Esophagus muscularis mucosa (tissue), 4 donors: Measurements from ENCODE around the gene GCK. TPM values are rescaled to one million over a fixed set of nuclear protein-coding genes. Genes with fewer than 3 reads are reported as not detected.

Source experiments
- DNase-seq: peaks from one replicate; pipeline ENCODE4 v3.0.0-alpha.2; 2017; ENCODE audit errors: extremely low spot score
- H3K27ac ChIP-seq, 4 donors: fragments of 200-600 bp; sonication (generic); replicated peaks in 1 of 4; 1 replicate in 3 of 4; 2 replicates in 1 of 4; pipeline ENCODE4 v1.5.1; 2016 to 2019; ENCODE audit warnings: mild to moderate bottlenecking in 1 of 4
- H3K27me3 ChIP-seq, 4 donors: fragments of 200-600 bp; sonication (generic); one replicate each; pipeline versions ENCODE4 v1.5.1 to v1.6.0; 2016 to 2019
- H3K36me3 ChIP-seq, 4 donors: fragments of 200-600 bp; sonication (generic); one replicate each; pipeline ENCODE4 v1.5.1; 2016 to 2019
- H3K4me1 ChIP-seq, 4 donors: fragments of 200-600 bp; sonication (generic); one replicate each; pipeline ENCODE4 v1.5.1; 2016 to 2019
- H3K4me3 ChIP-seq, 4 donors: fragments of 200-600 bp; sonication (generic); 1 replicate in 2 of 4; 2 replicates in 2 of 4; pipeline ENCODE4 v1.5.1; 2016 to 2019; ENCODE audit warnings: mild to moderate bottlenecking in 4 of 4, moderate library complexity in 1 of 4
- H3K9me3 ChIP-seq, 4 donors: fragments of 200-600 bp; sonication (generic); 1 replicate in 3 of 4; 2 replicates in 1 of 4; pipeline ENCODE4 v1.5.1; 2016 to 2019
- CTCF ChIP-seq, 3 experiments: fragments of 200-600 bp in 2 of 3; fragments of 450-650 bp in 1 of 3; sonication (generic) in 2 of 3; IDR thresholded peaks; one replicate each; pipeline ENCODE4 v1.5.1; 2017 to 2019; ENCODE audit warnings: antibody characterized with exemption in 3 of 3, mild to moderate bottlenecking in 2 of 3, moderate library complexity in 1 of 3
- EP300 ChIP-seq: sonication (generic); formaldehyde crosslinking; IDR thresholded peaks from one replicate; pipeline ENCODE4 v1.6.1; 2017; ENCODE audit warnings: antibody characterized with exemption
- POLR2A ChIP-seq: fragments of 450-650 bp; IDR thresholded peaks from one replicate; pipeline ENCODE4 v1.6.1; 2017; ENCODE audit warnings: antibody characterized with exemption, moderate library complexity, mild to moderate bottlenecking, low read depth
- POLR2AphosphoS5 ChIP-seq, 2 donors: sonication (generic); formaldehyde crosslinking; IDR thresholded peaks; one replicate each; pipeline ENCODE4 v1.6.1; 2017; ENCODE audit warnings: antibody characterized with exemption in 2 of 2
- WGBS: methylation state at CpG from one replicate; pipeline ENCODE4 v1.1.5; 2018; 5-methylcytosine and 5-hydroxymethylcytosine counted together
- intact Hi-C: fragments of 100-400 bp; cut with DNase I; formaldehyde crosslinking; loops from one replicate; pipeline ENCODE4 v1.15.1; 2023
- total RNA-seq, 4 donors: library from RNA; depleted of rRNA; stranded (reverse); fragments of >200 nt; gene quantifications; one replicate each; pipeline versions ENCODE4 v1.1.0 to v1.2.1, GENCODE V29; 2016

The GCK gene
- total RNA-seq, 4 donors from 2014 or later, result 0.75 to 2.8 (median 1.2) TPM

- DNase-seq, result no peak
- Histone ChIP-seq H3K27ac (no peak overlapping the region), H3K36me3 (no peaks in the 10 kb centered on the region), H3K4me3 (no peak overlapping the region), H3K9me3 (no peaks in the 10 kb centered on the region), H3K27me3 (no peaks in the 10 kb centered on the region), H3K4me1 (no peaks in the 10 kb centered on the region)
- 88% methylated on average over 15 of the region's 22 CpGs for WGBS
- intact Hi-C loops, result no loop called here
- TF ChIP-seq EP300, result no peak
- TF ChIP-seq POLR2AphosphoS5 (IDR thresholded peaks at IDR 0.05), result no peak
- no peak for TF ChIP-seq CTCF (IDR thresholded peaks at IDR 0.05)
- no peak for TF ChIP-seq POLR2A
Observed at GRCh38 chr7:44152971-44153947, 36.0 kb downstream of the GCK start.

GRCh38 chr7:44151956-44152355 lies 37.3 kb downstream of the GCK start:
- no peak for TF ChIP-seq POLR2A
- TF ChIP-seq CTCF (IDR thresholded peaks at IDR 0.05), result no peak
- no peak for TF ChIP-seq EP300
- no peak for TF ChIP-seq POLR2AphosphoS5 (IDR thresholded peaks at IDR 0.05)
- H3K27ac ChIP-seq, result no peak overlapping the region
- H3K9me3 ChIP-seq, result no peaks in the 10 kb centered on the region
- WGBS, result 93% methylated on average over 9 of the region's 9 CpGs
- intact Hi-C loops, result no loop called here
- H3K4me3 ChIP-seq, result no peak overlapping the region
- no peak for DNase-seq
- no peaks in the 10 kb centered on the region for H3K4me1 ChIP-seq
- H3K27me3 ChIP-seq, result no peaks in the 10 kb centered on the region
- no peaks in the 10 kb centered on the region for H3K36me3 ChIP-seq

GRCh38 chr7:44150966-44151941 lies 38.0 kb downstream of the GCK start:
- Histone ChIP-seq H3K27me3 (peaks cover 0 to 6% (median 0%) of the 10 kb centered on the region in 4 donors), H3K9me3 (no peaks in the 10 kb centered on the region), H3K36me3 (no peaks in the 10 kb centered on the region), H3K4me1 (peaks cover 4 to 7% (median 6%) of the 10 kb centered on the region in 4 donors), H3K4me3 (no peak overlapping the region), H3K27ac (no peak overlapping the region)
- TF ChIP-seq POLR2AphosphoS5 (IDR thresholded peaks at IDR 0.05), result no peak
- no peak for TF ChIP-seq CTCF (IDR thresholded peaks at IDR 0.05)
- no peak for TF ChIP-seq EP300
- no peak for TF ChIP-seq POLR2A
- intact Hi-C loops, result no loop called here
- 79% methylated on average over 14 of the region's 16 CpGs for WGBS
- DNase-seq, result no peak

- intact Hi-C loops, result no loop called here
- peaks cover 10 to 15% (median 14%) of the 10 kb centered on the region in 4 donors for H3K4me1 ChIP-seq
- no peak for DNase-seq
- H3K4me3 ChIP-seq, result no peak overlapping the region
- H3K36me3 ChIP-seq, result no peaks in the 10 kb centered on the region
- WGBS, result 93% methylated on average over 4 of the region's 5 CpGs
- no peaks in the 10 kb centered on the region for H3K9me3 ChIP-seq
- TF ChIP-seq EP300 (no peak), CTCF (IDR thresholded peaks at IDR 0.05) (no peak), POLR2A (no peak), POLR2AphosphoS5 (IDR thresholded peaks at IDR 0.05) (no peak)
- H3K27ac ChIP-seq, result no peak overlapping the region
- peaks cover 0 to 14% (median 2%) of the 10 kb centered on the region in 4 donors for H3K27me3 ChIP-seq
Observed at GRCh38 chr7:44150466-44150832, 38.8 kb downstream of the GCK start.
